Gastrocnemius medialis (tissue), 4 donors: Measurements from ENCODE around the gene TGFB1I1. TPM values are rescaled to one million over a fixed set of nuclear protein-coding genes. Genes with fewer than 3 reads are reported as not detected.

ENCODE experiments used
- ATAC-seq, 2 donors: fragments of 150-250 bp; one replicate each; pipeline ENCODE4 v1.9.1; 2016
- DNase-seq, 2 donors: peaks; one replicate each; pipeline ENCODE4 v3.0.0-alpha.2; 2019
- H3K27ac ChIP-seq, 4 donors: fragments of 200-600 bp; sonication (generic); 1 replicate in 1 of 4; 2 replicates in 3 of 4; pipeline ENCODE4 v1.5.1; 2016 to 2018; ENCODE audit warnings: mild to moderate bottlenecking in 2 of 4, moderate library complexity in 1 of 4
- H3K27me3 ChIP-seq, 3 donors: fragments of 200-600 bp; sonication (generic) in 2 of 3; 1 replicate in 1 of 3; 2 replicates in 2 of 3; pipeline versions ENCODE4 v1.5.1 to v1.6.0; 2016 to 2019; ENCODE audit warnings: mild to moderate bottlenecking in 1 of 3, moderate library complexity in 1 of 3
- H3K36me3 ChIP-seq, 2 donors: fragments of 200-600 bp; sonication (generic) in 1 of 2; one replicate each; pipeline ENCODE4 v1.5.1; 2017 to 2018
- H3K4me1 ChIP-seq, 2 donors: fragments of 200-600 bp; sonication (generic) in 1 of 2; one replicate each; pipeline ENCODE4 v1.5.1; 2016 to 2017; ENCODE audit warnings: mild to moderate bottlenecking in 2 of 2
- H3K4me3 ChIP-seq, 4 donors: fragments of 200-600 bp; sonication (generic) in 3 of 4; 1 replicate in 1 of 4; 2 replicates in 3 of 4; pipeline ENCODE4 v1.5.1; 2016 to 2019; ENCODE audit warnings: mild to moderate bottlenecking in 2 of 4
- H3K9me3 ChIP-seq, 3 donors: fragments of 200-600 bp; sonication (generic) in 2 of 3; 1 replicate in 1 of 3; 2 replicates in 2 of 3; pipeline ENCODE4 v1.5.1; 2016 to 2019
- POLR2A ChIP-seq, 2 donors: fragments of 450-650 bp; IDR thresholded peaks; one replicate each; pipeline ENCODE4 v1.6.1; 2017; ENCODE audit warnings: antibody characterized with exemption in 2 of 2, mild to moderate bottlenecking in 2 of 2, moderate library complexity in 2 of 2
- in situ Hi-C, 4 donors: fragments of 200-750 bp; cut with MboI; loops; one replicate each; pipeline versions ENCODE4 v1.15.0 to v1.8.0; 2017; ENCODE audit warnings: low sequenced_read_pairs in 4 of 4
- intact Hi-C: fragments of 100-400 bp; cut with DNase I; formaldehyde crosslinking; loops from one replicate; pipeline ENCODE4 v1.15.1; 2023; ENCODE audit warnings: low total_unique reads
- total RNA-seq, 4 donors: library from RNA; depleted of rRNA; stranded (reverse); fragments of >200 nt; gene quantifications; one replicate each; pipeline versions ENCODE4 v1.1.0 to v1.2.3, GENCODE V29; 2016
- TF ChIP-seq, protein P1 (sequence below), 5 experiments: fragments of 450-650 bp in 3 of 5; fragments of 200-600 bp in 2 of 5; sonication (generic) in 2 of 5; IDR thresholded peaks in 4 of 5; conservative IDR thresholded peaks in 1 of 5; 1 replicate in 4 of 5; 2 replicates in 1 of 5; pipeline ENCODE4 v1.5.1; 2016 to 2019; ENCODE audit warnings: antibody characterized with exemption in 5 of 5, mild to moderate bottlenecking in 3 of 5, moderate library complexity in 3 of 5

Gene TGFB1I1
- total RNA-seq, 4 donors from 2014 or later, result 4.6 to 14.4 (median 7.4) TPM

DNA sequence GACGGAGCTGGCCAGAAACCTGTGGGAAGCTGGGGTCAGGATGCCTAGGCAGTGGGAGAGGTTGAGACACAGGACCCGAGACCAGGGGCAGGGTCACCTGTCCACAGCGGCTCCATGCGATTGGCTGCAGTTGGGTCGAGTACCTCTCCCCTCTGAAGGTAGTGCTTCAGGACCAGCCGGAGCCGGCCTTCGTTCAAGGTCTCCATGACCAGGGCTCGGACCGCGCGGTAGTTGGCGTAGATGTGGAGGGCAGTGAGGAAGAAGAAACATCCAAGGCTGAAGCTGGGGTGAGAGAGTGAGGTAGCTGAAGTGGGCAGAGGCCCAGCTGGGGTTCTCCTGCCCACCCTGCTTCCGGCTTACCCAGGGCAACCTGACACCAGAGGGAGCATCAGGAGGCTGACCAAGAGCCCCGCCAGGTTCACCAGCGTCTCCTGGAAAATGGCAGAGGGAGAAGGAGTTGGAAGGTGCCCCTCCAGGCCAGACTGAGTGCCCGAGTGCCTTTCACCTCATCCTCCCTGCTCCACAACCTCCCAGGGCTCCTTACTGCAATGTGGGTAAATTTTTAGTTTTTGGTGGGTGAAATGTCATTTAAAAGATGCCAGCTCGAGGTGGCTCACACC lies 21.7 kb downstream of the TGFB1I1 start:
- DNase-seq, result no peak
- peaks cover 0 to 68% of the 10 kb centered on the region in 2 donors for H3K36me3 ChIP-seq
- H3K9me3 ChIP-seq, result no peaks in the 10 kb centered on the region
- H3K27ac ChIP-seq, result no peak overlapping the region
- H3K27me3 ChIP-seq, result no peaks in the 10 kb centered on the region
- peaks cover 0 to 2% of the 10 kb centered on the region in 2 donors for H3K4me1 ChIP-seq
- in situ Hi-C loops (no loop called here), intact Hi-C loops (no loop called here)
- no peak overlapping the region for H3K4me3 ChIP-seq
- no peak for TF ChIP-seq POLR2A (IDR thresholded peaks at IDR 0.05)
- TF ChIP-seq, protein P1, sequence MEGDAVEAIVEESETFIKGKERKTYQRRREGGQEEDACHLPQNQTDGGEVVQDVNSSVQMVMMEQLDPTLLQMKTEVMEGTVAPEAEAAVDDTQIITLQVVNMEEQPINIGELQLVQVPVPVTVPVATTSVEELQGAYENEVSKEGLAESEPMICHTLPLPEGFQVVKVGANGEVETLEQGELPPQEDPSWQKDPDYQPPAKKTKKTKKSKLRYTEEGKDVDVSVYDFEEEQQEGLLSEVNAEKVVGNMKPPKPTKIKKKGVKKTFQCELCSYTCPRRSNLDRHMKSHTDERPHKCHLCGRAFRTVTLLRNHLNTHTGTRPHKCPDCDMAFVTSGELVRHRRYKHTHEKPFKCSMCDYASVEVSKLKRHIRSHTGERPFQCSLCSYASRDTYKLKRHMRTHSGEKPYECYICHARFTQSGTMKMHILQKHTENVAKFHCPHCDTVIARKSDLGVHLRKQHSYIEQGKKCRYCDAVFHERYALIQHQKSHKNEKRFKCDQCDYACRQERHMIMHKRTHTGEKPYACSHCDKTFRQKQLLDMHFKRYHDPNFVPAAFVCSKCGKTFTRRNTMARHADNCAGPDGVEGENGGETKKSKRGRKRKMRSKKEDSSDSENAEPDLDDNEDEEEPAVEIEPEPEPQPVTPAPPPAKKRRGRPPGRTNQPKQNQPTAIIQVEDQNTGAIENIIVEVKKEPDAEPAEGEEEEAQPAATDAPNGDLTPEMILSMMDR (IDR thresholded peaks at IDR 0.05 in 4 of 5, conservative IDR thresholded peaks at IDR 0.05 in 1 of 5), result no peak
- ATAC-seq, result no peak

DNA sequence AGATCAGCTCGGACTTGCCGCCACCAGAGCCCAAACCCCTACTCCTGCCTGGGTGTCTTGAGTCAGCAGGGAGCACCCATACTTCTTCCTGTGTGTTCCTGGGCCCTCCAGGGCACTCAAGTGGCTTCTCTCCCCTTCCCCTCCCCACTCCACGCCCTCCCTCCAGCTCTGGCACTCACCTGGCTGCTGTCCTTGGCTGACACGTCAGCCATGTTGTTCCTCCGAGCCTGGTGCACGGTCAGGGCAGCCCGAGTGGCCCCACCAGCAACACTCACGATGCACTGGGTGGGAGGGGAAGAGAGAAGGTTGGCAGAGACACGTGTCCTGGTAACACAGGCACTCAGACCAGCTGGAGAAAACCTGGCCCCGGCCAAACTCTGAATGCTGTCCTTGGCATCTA lies 24.7 kb downstream of the TGFB1I1 start:
- Histone ChIP-seq H3K4me3 (no peak overlapping the region), H3K4me1 (no peaks in the 10 kb centered on the region), H3K9me3 (no peaks in the 10 kb centered on the region), H3K27ac (no peak overlapping the region), H3K27me3 (no peaks in the 10 kb centered on the region), H3K36me3 (peaks cover 0 to 81% of the 10 kb centered on the region in 2 donors)
- no peak for ATAC-seq
- no peak for TF ChIP-seq POLR2A (IDR thresholded peaks at IDR 0.05)
- TF ChIP-seq, protein P1 (IDR thresholded peaks at IDR 0.05 in 4 of 5, conservative IDR thresholded peaks at IDR 0.05 in 1 of 5), result no peak
- in situ Hi-C loops (no loop called here), intact Hi-C loops (no loop called here)
- no peak for DNase-seq

DNA sequence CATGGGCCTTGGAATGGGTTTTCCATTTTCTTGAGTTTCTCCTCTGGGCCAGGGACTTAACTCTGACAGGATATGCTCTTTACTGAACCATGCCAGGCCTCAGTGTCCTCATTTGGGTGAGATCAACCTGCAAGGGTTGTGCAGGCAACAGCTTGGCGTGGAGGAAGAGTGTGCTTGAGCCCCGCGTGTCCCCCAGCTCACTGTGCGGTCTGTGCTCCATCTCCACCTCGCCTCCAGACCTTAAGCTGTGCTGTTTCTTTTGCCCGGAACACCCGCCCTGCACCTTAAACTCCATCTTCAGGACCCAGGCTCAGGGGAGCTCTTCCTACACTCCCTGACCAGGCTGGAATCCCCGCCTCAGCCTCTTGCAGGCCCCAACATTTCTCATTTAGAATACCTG lies 26.5 kb downstream of the TGFB1I1 start:
- peaks cover 0 to 63% of the 10 kb centered on the region in 2 donors for H3K36me3 ChIP-seq
- intact Hi-C loops, result no loop called here

DNA sequence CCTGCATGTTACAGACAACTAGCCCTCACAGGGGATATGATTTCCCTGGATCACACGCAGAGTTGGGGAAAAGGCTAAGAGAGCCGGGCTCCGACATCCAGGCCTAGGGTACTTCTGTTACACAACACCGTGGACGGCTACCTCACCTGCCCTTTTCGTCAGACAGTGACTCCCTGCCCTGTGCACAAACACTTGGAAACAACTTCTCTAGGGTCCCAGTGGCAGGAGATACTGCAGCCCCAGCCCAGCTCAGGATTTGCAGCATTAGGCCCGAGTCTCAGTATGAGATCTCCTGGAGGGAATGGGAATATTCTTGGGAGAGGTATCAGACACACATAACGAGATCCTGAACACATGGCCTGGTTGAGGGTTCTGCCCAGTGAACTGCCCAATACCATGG lies 28.0 kb downstream of the TGFB1I1 start:
- Histone ChIP-seq H3K36me3 (peaks cover 0 to 49% of the 10 kb centered on the region in 2 donors), H3K4me3 (no peak overlapping the region), H3K9me3 (no peaks in the 10 kb centered on the region), H3K4me1 (no peaks in the 10 kb centered on the region), H3K27me3 (no peaks in the 10 kb centered on the region), H3K27ac (no peak overlapping the region)
- TF ChIP-seq, protein P1 (IDR thresholded peaks at IDR 0.05 in 4 of 5, conservative IDR thresholded peaks at IDR 0.05 in 1 of 5), result no peak
- no peak for TF ChIP-seq POLR2A (IDR thresholded peaks at IDR 0.05)
- intact Hi-C loops (loop anchor here (10.0 kb wide), 1 partner anchor 375 kb away; the partner anchor contains the start of gene ZNF267), in situ Hi-C loops (loop anchor here in 3 of 4 donors (10.0 to 25.0 kb wide), 4 partner anchors 45 to 387 kb away; partner anchors contain the start of genes ZNF267 (in 2 of the 3) and ARMC5 (in 1 of the 3))
- ATAC-seq (no peak), DNase-seq (no peak)

More for the DNA sequence above, 26.5 kb downstream of the TGFB1I1 start:
- Histone ChIP-seq H3K4me1 (no peaks in the 10 kb centered on the region), H3K9me3 (no peaks in the 10 kb centered on the region), H3K4me3 (no peak overlapping the region), H3K27me3 (no peaks in the 10 kb centered on the region), H3K27ac (no peak overlapping the region)
- in situ Hi-C loops, result no loop called here
- no peak for DNase-seq
- no peak for ATAC-seq
- TF ChIP-seq POLR2A (IDR thresholded peaks at IDR 0.05), result no peak
- TF ChIP-seq, protein P1 (IDR thresholded peaks at IDR 0.05 in 4 of 5, conservative IDR thresholded peaks at IDR 0.05 in 1 of 5), result no peak
